Fibroblast of skin of abdomen (primary cell): ENCODE results near the gene BAZ1A. TPM values are rescaled to one million over a fixed set of nuclear protein-coding genes. Genes with fewer than 3 reads are reported as not detected.

Experiments used
- DNase-seq: peaks from one replicate; pipeline ENCODE4 v3.0.0-alpha.2; 2013
- polyA plus RNA-seq, 2 experiments: library from polyadenylated mRNA; unstranded; fragments of 120-200 nt; gene quantifications; one replicate each; pipeline ENCODE4 v1.2.1, GENCODE V29; 2013; ENCODE audit not compliant: insufficient read length in 2 of 2

BAZ1A gene, protein sequence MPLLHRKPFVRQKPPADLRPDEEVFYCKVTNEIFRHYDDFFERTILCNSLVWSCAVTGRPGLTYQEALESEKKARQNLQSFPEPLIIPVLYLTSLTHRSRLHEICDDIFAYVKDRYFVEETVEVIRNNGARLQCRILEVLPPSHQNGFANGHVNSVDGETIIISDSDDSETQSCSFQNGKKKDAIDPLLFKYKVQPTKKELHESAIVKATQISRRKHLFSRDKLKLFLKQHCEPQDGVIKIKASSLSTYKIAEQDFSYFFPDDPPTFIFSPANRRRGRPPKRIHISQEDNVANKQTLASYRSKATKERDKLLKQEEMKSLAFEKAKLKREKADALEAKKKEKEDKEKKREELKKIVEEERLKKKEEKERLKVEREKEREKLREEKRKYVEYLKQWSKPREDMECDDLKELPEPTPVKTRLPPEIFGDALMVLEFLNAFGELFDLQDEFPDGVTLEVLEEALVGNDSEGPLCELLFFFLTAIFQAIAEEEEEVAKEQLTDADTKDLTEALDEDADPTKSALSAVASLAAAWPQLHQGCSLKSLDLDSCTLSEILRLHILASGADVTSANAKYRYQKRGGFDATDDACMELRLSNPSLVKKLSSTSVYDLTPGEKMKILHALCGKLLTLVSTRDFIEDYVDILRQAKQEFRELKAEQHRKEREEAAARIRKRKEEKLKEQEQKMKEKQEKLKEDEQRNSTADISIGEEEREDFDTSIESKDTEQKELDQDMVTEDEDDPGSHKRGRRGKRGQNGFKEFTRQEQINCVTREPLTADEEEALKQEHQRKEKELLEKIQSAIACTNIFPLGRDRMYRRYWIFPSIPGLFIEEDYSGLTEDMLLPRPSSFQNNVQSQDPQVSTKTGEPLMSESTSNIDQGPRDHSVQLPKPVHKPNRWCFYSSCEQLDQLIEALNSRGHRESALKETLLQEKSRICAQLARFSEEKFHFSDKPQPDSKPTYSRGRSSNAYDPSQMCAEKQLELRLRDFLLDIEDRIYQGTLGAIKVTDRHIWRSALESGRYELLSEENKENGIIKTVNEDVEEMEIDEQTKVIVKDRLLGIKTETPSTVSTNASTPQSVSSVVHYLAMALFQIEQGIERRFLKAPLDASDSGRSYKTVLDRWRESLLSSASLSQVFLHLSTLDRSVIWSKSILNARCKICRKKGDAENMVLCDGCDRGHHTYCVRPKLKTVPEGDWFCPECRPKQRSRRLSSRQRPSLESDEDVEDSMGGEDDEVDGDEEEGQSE (N-terminal part only)
- 30.7 TPM for polyA plus RNA-seq (2013, experiment 1 of 2; ENCODE audit: insufficient read length)
- 34.4 TPM for polyA plus RNA-seq (2013, experiment 2 of 2; ENCODE audit: insufficient read length)

DNA sequence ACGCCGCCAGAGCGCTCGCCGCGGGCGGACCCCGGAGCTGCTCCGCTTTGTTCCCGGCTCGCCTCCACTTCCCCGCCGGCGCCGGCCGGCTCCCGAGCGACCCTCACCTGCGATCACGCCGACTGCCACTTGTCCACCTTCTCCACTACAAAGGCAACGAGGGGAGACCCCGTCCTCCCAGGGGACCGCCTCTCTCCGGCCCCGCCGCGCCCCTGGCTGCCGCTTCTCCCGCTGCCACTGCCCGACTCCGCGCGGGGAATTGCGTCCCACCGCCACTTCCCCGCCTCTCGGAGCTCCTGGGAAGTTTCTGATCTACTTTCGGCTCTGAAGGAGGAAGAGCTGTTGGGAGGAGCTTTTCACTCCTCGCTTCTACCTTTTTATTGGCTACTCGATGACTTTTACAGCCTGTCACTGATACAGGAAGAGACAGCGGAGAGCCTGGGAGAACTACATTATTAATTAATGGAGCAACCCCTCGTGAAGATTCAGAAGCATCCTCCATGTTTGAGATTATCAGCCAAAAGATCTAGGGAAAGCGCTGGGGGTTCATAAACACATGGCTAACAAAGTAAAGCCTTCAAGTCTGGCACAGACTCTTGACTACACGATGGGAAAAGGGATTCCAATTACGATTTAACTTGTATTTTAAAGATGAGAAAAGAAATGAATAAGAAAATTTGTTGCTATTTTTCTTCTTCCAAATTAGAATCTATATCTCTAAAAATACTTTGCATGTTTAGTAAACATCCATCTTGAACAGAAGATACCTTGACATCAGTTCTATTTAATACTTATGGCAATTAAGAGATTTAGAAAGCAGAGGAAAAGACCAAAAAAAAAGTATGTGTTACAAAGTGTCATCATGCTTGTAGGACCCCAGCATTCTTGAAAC lies at the start of gene BAZ1A:
BAZ1A (minus strand) TSS at position 330 of the 892 bp plus-strand sequence. CDS start 756 bp downstream, outside the sequence.
- DNase-seq: peak; percentile 94

DNA sequence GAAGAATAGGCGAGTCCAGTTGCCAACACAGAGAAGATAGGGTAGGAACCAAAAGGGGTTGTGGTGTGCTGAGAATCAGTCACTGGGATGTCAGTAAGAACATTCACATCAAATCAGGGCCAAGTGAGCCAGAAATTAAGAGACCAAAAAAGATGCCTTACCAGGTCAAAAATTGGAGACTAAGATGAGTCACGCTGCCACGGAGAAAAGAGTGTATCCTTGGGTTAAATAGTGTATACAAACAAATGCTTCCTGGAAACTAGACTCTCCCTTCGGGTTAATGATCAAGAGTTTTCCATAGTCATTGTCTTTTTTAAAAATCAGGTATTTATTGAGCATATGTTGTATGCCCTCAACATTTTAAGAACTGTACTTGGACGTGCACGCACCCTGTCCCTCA lies 45.2 kb upstream of the BAZ1A start:
- DNase-seq: no peak

DNA sequence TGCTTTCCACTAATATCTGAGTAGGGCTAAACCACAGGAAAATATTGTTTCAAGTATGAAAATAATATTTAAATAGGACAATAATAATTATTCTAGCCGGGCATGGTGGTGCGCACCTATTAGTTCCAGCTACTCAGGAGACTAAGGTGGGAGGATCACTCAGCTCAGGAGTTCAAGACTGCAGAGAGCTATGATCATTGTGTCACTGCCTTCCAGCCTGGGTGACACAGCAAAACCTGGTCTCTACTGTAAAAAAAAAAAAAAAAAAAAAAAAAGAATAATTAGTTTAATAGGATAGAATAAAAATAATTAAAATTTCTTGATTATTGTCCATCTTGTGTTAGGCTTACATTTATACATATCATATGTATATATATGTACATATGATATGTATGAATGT lies 38.5 kb upstream of the BAZ1A start:
- DNase-seq: no peak

DNA sequence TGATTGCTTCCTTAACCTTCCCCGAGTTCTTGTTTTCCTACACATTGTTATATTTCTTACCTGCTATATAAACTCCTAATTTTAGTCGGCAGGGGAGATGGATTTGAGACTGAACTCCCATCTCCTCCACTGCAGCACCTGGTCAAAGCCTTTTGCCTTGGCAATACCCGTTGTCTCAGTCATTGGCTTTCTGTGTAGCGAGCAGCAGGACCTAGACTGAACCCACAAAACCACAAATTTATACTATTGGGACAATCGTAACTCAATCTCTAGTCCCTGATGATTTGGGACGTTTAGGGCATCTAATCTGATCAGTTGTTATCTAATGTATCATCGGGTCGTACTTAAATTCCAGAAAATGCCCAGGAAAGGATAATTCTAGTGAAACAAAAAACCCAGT lies 37.8 kb upstream of the BAZ1A start:
- no peak for DNase-seq

DNA sequence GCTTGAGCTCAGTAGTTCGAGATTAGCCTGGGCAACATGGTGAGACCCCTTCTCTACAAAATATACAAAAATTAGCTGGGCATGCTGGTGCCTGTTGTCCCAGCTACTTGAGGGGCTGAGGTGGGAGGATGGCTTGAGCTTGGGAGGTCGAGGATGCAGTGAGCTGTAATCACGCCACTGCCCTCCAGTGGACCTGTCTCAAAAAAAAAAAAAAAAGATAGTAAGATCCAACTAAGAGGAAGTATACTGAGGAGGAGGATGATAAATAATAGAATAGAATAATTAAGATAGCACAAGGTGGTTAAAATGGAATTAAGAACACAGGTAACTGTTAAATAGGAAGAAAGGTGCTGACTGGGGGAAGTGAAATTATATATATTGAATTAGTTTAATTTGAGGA lies 37.0 kb upstream of the BAZ1A start:
- DNase-seq: no peak

DNA sequence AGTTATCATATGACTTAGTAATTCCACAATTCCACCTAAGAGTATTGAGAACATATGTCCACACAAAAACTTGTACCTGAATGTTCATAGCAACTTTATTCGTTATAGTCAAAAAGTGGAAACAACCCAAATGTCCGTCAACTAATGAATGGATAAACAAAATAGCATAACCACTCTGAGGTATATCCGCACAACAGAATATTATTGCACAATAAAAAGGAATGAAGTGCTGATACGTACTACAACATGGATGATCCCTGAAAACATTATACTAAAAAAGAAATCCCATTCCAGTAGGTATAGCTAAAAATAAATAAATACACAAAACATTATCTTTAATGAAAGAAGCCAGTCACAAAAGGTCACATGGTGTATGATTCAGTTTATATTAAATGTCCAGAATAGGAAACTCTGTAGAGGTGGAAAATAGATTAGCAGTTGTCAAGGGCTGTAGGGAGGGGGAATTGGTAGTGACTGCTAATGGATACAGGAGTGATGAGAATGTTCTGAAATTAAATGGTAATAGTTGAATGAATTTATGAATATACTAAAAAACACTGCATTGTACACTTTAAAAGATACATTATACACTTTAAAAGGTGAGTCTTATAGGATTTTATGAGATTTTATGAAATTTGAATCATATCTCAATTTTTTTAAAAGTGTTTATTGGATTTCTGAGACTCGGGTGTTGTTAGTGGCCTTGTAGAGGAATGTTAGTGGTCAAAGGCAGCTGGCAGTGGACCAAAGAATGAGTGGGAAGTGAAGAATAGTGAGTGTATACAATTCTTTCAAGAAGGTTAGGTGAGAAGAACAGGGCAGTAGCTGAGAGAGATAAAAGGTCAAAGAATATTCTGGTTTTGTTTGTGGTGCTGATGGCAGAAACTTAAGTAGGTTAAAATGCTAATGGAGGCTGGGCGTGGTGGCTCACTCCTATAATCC lies 36.3 kb upstream of the BAZ1A start:
- peak; percentile 33 for DNase-seq

DNA sequence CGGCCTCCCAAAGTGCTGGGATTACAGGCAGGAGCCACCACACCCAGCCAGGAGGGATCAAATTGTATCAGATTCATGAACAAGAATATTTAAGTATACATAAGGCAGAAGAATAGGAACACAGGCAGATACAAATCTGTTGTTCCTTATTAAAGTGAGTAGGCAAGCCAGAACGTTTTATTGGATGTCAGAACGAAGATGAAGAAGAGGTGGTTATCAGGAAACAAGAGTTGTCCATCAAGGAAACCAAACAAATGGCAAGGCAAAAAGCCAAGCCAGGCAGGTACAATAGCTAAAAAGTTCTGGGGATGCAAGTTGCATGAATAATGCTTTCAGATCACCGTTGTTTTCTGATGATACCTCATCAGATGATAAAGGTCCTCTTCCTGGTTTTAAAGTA lies 31.1 kb upstream of the BAZ1A start:
- no peak for DNase-seq

DNA sequence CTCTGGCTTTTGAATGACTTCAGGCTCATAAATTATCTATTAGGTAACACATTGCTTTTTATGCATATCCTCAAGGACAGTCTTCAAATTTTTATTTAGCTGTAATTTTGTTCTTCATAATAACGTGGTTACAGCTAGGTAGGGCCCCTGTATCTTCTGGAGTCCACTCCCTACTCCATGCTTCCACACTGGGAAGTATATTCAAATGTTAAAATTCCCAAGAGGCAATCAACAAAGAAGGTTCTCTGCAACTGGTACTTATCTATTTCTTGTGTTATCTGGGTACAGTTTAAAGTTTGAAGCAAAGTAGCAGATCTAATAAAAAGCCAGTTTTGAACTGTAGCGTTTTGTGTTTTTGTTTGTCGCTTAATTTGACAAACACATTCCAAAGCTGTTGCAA lies 20.1 kb upstream of the BAZ1A start:
- DNase-seq: no peak

DNA sequence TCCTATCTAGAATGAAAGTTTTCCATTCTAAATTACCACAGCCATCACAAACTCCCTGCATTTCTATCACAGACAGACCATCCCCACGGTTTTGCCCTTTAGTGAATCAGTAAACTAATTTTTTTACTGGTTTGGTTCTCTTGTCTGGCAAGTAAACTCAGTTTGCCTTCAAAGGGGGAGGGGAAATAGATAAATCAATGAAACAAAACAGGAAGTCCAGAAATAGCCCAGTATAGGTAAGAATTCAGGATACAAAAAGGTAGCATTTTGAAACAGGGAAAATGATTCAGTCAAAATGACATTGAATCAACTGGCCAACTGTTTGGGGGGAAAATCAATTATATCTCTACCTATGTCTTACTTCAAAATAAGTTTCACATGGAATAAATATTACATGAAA lies 15.8 kb upstream of the BAZ1A start:
- DNase-seq: no peak

DNA sequence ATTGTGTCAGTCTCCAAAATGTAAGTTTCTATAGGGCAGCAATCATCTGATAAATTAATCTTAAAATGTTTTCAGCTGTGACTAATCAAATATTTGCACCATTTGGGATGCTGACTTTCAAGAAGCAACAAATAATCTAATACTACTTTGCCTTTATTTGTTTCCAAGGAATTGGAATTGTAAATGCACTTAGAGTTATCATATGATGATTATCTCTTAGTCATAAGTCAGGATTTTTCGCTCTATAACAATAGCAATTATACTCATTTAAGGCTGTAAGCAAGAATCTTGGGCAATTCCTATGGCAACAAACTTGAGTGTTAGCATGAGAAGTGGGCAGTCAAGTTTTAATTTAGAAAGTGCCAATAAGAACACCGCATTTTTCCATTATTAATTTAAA lies 13.0 kb upstream of the BAZ1A start:
- no peak for DNase-seq

DNA sequence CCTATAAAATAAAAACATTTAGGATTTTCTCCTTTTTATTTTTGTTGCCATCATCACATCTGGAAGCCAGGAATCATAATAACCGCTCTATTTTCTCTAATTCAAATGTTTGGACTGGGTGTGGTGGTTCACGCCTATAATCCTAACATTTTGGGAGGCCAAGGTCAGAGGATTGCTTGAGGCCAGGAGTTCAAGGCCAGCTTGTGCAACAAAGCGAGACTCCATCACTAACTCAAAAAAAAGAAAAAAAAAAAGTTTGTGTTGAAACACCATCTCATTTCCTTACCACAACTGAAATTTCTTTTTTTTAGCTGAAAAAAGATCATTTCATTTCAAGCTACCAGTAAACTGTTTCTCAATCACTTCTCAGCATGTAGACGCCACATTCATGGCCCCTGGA lies 8.8 kb upstream of the BAZ1A start:
- no peak for DNase-seq

DNA sequence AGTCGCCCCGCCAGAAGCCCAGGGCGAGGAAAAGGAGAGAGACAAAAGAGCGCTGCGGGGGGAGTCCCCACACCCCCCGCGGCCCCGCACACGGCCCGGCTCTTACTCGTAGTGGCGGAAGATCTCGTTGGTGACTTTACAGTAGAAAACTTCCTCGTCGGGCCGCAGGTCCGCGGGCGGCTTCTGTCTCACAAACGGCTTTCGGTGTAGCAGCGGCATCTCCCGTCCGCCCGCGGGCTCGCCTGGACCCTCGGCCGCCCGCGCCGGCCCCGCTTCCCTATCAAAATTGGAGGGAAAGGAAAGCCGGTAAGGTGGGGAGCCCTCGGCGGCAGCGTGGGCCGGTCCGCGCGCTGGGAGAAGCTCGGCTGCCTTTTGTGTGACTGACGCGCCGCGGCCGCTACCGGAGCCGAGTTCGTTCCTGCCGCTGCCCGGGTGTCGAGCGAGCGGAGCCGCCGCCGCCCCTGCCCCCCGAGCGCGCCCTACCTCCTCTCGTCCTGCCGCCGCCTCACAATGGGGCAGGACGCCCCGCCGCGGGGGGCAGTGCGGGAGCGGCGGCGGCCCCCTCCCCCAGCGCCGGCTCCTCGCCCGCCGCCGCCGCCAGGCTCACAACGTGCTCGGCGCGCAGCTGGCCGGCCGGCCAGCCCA lies 652 bp downstream of the BAZ1A start:
- peak; percentile 51 for DNase-seq

DNA sequence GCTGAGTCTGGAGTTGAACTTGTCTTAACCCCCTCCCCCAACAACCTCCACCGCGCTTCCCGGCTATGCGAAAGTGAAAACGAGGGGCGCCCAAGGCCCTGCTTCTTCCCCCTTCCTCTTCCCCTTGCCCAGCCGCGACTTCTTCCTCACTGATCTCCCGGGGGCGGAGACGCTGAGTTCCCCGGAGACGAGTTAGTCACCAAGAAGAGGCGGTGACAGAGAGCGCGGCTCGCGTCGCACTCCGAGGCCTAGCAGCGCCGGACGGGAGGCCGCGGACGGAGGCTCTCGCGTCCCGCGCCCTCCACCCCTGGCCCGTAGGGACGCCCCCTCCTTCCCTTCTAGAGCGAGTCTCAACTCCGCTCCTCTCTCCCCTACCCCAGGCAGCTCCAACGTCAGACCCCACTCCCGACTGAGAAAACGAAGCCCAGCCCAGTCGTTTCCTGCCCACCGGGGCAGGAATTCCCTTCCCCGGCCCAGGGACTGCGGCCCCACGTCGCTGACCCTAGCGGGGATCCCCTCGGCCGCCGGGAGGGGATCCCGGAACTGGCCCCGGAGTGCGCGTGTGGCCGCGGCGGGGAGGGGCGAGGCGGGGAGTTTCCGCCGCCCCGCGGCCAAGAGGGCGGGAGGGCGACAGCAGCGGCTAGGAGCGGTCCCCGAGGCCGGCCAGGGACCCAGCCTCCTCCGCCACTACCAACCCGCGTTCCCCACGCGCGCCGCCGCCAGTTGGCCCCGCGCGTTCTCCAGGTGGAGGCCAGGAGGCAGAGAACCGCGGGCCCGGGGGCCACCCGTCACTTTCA lies 1.4 kb downstream of the BAZ1A start:
- peak; percentile 77 for DNase-seq

DNA sequence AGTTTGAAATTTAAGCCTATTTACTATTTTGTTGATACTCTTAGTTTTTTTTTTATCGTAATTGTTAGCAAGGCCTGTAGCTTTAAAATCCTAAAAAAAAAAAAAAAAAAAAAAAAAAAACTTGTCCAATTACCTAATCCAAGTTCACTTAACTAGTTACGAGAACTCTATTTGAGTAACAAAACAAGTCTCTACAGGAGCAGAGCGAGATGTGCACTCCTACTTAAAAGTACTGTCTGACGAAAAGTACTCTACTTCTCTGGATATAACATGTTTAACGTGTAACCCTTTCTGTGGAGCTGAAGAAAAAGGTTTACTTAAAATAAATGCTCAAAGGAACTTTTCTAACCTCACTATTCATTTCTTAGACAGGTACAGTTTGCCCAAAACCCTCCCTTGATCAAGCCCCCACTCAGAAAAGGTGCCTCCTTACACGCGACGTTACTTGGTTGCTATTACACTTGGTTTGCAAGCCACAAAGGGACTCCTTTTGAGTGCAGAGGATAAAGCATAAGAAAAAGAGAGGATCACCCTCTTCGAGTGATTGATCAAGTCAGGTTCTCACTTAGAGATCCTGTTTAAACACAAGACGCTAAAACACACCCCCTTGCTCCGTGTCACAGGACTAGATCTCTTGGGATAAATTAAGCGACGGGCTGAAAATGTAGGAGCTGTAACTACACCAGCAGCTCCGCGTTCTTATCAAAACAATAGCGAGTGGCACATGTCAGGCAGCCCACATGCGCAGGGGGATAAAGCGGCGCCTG lies 2.2 kb downstream of the BAZ1A start:
- peak; percentile 24 for DNase-seq

DNA sequence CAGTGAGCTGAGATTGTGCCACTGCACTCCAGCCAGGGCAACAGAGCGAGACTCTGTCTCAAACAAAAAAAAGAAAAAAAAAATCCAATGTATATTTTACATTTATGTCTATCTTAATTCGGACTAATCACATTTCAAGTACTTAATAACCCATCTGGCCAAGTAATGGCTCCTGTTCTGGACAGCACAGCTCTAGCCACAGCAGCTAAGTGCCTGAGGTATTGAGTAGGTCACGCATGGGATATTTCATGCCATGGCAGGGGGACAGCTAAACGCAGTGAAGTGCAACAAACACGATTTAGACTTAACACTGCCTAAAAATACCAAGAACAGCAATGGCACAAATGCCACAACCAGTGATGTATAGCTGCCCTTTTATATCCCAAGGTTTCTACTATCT lies 8.0 kb downstream of the BAZ1A start:
- no peak for DNase-seq

DNA sequence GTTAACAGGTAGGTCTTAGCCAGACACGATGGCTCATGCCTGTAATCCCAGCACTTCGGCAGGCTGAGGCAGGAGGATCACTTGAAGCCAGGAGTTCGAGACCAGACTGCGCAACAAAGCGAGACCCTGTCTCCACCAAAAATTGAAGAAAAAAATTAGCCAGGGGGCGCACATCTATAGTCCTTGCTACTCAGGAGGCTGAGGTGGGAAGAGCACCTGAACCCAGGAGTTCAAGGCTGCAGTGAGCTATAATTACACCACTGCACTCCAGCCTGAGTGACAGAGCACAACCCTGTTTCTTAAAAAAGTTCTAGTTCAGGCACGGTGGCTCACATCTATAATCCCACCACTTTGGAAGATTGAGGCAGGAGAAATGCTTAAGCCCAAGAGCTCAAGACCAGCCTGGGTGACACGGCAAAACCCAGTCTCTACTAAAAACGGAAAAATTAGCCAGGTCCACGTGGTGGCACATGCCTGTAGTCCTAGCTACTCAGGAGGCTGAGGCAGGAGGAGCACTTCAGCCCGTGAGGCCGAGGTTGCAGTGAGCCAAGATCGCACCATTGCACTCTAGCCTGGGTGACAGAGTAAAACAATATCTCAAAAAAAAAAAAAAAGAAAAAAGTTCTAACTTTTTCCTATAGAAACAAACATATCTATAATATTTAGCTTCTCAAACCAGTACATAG lies 9.1 kb downstream of the BAZ1A start:
- no peak for DNase-seq

DNA sequence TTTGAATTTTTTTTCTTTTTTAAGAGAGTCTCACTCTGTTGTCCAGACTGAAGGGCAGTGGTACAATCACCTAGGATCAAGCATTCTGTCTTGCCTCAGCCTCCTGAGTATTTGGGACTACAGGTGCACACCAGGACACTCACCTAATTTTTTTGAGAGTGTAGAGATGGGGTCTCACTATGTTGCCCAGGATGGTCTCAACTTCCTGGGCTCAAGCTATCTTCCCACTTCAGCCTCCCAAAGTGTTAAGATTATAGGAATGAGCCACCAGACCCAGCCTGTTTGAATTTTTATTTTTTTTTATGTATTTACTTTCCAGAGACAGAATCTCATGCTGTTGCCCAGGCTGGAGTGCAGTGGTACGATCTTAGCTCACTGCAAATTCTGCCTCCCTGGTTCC lies 11.3 kb downstream of the BAZ1A start:
- no peak for DNase-seq

DNA sequence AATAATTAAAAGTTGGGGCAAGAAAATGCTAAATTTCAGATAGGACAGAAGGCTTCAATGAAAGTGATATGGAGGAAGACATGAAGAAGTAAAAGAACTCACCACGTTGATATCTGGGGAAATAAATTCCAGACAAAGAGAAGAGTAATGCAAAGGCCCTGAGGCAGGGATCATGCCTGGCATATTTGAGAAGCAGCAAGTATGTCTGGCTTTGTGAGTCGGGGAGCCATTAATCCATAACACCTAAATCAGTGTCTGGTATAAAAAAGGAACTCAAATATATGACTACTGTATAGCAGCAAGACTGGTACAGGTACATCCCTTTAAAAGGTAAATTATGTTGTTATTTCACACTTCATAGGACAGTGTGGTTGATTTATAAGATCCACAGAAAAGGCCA lies 16.4 kb downstream of the BAZ1A start:
- DNase-seq: no peak
